ENCODE measurements around the gene CTTNBP2NL.

DNA sequence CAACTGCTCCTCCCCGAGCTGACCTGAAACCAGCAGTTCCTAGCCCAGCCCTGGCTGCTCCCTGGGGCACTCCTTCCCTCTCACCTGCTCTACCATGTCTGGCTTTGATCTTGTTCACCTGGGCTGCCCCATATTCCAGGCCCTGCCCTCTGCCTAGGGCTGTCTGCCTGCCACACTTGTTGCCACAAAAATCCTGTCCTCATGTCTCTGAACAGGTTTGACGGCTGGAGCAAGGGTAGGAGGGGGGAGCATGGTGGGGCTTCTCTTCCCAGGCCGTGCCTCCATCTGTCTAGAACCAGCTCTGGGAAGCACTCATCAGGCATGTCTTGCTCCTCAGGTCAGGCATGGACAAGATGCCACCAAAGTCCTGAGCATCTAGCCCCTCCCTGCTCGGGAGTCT, 68.5 kb downstream of the CTTNBP2NL start:
- TF ChIP-seq, protein P1, sequence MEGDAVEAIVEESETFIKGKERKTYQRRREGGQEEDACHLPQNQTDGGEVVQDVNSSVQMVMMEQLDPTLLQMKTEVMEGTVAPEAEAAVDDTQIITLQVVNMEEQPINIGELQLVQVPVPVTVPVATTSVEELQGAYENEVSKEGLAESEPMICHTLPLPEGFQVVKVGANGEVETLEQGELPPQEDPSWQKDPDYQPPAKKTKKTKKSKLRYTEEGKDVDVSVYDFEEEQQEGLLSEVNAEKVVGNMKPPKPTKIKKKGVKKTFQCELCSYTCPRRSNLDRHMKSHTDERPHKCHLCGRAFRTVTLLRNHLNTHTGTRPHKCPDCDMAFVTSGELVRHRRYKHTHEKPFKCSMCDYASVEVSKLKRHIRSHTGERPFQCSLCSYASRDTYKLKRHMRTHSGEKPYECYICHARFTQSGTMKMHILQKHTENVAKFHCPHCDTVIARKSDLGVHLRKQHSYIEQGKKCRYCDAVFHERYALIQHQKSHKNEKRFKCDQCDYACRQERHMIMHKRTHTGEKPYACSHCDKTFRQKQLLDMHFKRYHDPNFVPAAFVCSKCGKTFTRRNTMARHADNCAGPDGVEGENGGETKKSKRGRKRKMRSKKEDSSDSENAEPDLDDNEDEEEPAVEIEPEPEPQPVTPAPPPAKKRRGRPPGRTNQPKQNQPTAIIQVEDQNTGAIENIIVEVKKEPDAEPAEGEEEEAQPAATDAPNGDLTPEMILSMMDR (conservative IDR thresholded peaks at IDR 0.05; ENCODE audit: low read length): no peak
- TF ChIP-seq EZH2phosphoT487 (IDR thresholded peaks at IDR 0.05; ENCODE audit: borderline replicate concordance): no peak
